ENCODE measurements around the gene TBC1D4. TPM values are rescaled to one million over a fixed set of nuclear protein-coding genes. Genes with fewer than 3 reads are reported as not detected.

Gene TBC1D4
- total and polyA plus RNA-seq, 10 of the 15 experiments (the other 5 are each of a cell fraction or from before 2014, with no cell fraction given), result 11.0 to 38.6 (median 25.5) TPM

DNA sequence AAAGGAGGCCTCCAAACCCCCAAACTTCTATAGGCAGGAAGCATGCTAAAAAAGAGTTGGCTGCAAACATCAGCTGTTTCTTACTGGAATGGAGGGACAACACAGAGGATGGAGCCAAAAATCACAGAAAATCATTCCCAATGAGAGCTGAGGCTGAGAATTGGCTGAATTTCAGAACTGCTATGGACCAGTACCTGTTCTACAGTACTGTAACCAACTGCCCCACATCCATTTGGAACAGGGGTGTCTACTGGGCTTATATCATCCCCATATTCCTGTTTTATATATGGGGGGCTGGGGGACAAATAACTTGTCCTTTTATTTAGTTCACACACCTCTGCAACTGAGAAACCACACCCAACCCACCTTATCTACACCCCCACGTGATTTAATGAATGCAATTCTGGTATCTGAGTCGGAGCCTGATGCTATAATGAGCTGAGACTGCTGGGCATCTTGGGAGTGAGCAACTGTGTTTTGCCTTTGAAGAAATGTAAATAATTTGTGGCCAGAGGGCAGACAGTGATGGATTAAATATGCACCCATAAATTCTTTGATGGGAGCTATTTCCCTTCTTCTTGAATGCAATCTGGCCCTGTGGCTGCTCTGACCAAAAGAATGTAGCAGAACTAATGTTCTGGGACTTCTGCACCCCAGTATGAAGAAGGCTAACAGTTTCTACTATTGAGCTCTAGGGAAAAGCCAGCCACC lies 82.6 kb downstream of the TBC1D4 start:
- H3K27ac ChIP-seq (ENCODE audit: control insufficient read depth, insufficient read depth), result no peak overlapping the region
- no peak overlapping the region for H3K4me2 ChIP-seq (ENCODE audit: control insufficient read depth, insufficient read depth)
- H4K20me1 ChIP-seq (ENCODE audit: control insufficient read depth, insufficient read depth), result no peaks in the 10 kb centered on the region
- H3K4me1 ChIP-seq (ENCODE audit: control insufficient read depth, insufficient read depth, low read length), result no peaks in the 10 kb centered on the region; the same call in 1 of the 2 replicates
- SMC1A ChIA-PET (ENCODE audit: uncharacterized antibody, unreplicated experiment), result interaction anchor here (0.6 to 3.6 kb wide), 6 partner anchors 10 to 90 kb away, joined by 3 to 12 read pairs (median 4); no protein-coding TSS in a partner anchor
- intact Hi-C loops (cut with micrococcal nuclease; ENCODE audit: unreplicated experiment), result no loop called here
- no TSS peak for BruUV-seq (replicated peaks)
- no peaks in the 10 kb centered on the region for H3K27me3 ChIP-seq (replicated peaks in 1 of 2; ENCODE audit: control insufficient read depth in 2 of 2, insufficient read depth in 2 of 2, low read length in 1 of 2)
- ATAC-seq, result no peak
- POLR2A ChIA-PET, result interaction anchor here (0.5 kb wide), 1 partner anchor 159 kb away, joined by 4 read pairs; no protein-coding TSS in a partner anchor
- no peaks in the 10 kb centered on the region for H3K36me3 ChIP-seq (ENCODE audit: control insufficient read depth in 2 of 2, insufficient read depth in 2 of 2, low read length in 1 of 2)
- H3K9ac ChIP-seq (ENCODE audit: control insufficient read depth, insufficient read depth, low read length), result no peak overlapping the region
- H2AFZ ChIP-seq (ENCODE audit: control insufficient read depth, low read depth, low read length), result no peak overlapping the region
- in situ Hi-C loops (cut with MboI), result no loop called here
- peaks cover 4% of the 10 kb centered on the region; the same call in 1 of the 2 replicates for H3K79me2 ChIP-seq (ENCODE audit: control insufficient read depth, insufficient read depth, low read length)
- TF ChIP-seq RELA (IDR thresholded peaks at IDR 0.05; ENCODE audit: borderline replicate concordance, partially characterized antibody), result no peak
- TF ChIP-seq CBX5 (IDR thresholded peaks at IDR 0.05; ENCODE audit: low read depth), result peak; percentile 70; the same call in 1 of the 2 replicates
- no peak for TF ChIP-seq SREBF1 (IDR thresholded peaks at IDR 0.05; ENCODE audit: low read length)
- TF ChIP-seq, protein P1, sequence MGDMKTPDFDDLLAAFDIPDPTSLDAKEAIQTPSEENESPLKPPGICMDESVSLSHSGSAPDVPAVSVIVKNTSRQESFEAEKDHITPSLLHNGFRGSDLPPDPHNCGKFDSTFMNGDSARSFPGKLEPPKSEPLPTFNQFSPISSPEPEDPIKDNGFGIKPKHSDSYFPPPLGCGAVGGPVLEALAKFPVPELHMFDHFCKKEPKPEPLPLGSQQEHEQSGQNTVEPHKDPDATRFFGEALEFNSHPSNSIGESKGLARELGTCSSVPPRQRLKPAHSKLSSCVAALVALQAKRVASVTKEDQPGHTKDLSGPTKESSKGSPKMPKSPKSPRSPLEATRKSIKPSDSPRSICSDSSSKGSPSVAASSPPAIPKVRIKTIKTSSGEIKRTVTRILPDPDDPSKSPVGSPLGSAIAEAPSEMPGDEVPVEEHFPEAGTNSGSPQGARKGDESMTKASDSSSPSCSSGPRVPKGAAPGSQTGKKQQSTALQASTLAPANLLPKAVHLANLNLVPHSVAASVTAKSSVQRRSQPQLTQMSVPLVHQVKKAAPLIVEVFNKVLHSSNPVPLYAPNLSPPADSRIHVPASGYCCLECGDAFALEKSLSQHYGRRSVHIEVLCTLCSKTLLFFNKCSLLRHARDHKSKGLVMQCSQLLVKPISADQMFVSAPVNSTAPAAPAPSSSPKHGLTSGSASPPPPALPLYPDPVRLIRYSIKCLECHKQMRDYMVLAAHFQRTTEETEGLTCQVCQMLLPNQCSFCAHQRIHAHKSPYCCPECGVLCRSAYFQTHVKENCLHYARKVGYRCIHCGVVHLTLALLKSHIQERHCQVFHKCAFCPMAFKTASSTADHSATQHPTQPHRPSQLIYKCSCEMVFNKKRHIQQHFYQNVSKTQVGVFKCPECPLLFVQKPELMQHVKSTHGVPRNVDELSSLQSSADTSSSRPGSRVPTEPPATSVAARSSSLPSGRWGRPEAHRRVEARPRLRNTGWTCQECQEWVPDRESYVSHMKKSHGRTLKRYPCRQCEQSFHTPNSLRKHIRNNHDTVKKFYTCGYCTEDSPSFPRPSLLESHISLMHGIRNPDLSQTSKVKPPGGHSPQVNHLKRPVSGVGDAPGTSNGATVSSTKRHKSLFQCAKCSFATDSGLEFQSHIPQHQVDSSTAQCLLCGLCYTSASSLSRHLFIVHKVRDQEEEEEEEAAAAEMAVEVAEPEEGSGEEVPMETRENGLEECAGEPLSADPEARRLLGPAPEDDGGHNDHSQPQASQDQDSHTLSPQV (IDR thresholded peaks at IDR 0.05), result no peak
- 52% methylated on average over 2 of the region's 2 CpGs for WGBS (ENCODE audit: insufficient coverage, insufficient replicate concordance, low lambda C conversion rate, missing lambda C conversion rate)
- no peak for DNase-seq (ENCODE audit: low read depth, low spot score)
- peaks cover 6% of the 10 kb centered on the region; the same call in 2 of the 3 replicates for H3K9me3 ChIP-seq (replicated peaks; ENCODE audit: control insufficient read depth, insufficient read depth, low read length)
- CTCF ChIA-PET, result interaction anchor here (1.4 to 2.3 kb wide), 2 partner anchors 10 to 33 kb away, joined by 3 to 8 read pairs; no protein-coding TSS in a partner anchor
- H3K4me3 ChIP-seq, result no peak overlapping the region
- RAD21 ChIA-PET (ENCODE audit: unreplicated experiment), result interaction anchor here (2.1 kb wide), 1 partner anchor 13 kb away, joined by 6 read pairs; no protein-coding TSS in a partner anchor
- no peak for FAIRE-seq

All from GM12878 (cell line).